ENCODE measurements around the gene LRMDA.

DNA sequence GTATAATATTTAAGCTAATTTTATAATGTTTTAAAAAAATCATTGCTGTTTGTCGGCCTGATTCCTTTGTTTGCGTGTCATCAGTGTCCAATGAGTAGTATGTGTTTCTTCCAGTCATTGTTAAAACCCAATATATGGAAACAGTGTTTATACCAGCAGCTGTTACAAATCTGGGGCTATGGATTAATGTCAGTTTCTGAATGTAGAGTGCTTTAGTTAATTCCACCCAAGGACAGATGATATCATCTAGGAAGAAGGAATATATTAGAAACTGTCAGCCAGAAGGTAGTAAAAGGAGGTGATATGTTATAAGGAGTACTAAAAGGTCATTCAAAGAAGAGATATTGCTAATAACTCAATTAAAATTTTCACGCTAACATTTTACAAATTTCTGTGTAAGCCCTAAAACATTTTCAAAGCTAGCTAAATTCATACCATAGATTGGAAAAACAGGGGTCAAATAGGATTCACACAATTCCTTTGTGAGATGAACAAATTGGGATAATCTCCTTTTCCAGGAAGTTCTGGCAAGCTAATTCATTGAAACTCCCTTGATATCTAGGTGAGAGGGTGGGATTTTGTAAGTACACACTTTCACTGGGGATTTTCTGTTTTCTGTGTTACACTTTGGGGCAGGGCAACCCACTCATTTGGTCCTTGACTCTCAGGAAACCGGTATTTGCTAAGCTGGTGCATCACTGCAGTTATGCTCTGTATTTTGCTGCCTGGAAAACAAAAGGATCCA, 448.8 kb downstream of the LRMDA start:
- TF ChIP-seq CTCF (IDR thresholded peaks at IDR 0.05; ENCODE audit: borderline replicate concordance, extremely low read depth, low read length, poor library complexity, severe bottlenecking) = no peak
- no peak for TF ChIP-seq EZH2 (IDR thresholded peaks at IDR 0.05; ENCODE audit: borderline replicate concordance, low read depth, low read length, severe bottlenecking)

Data from DND-41 (cell line).